Urinary bladder (tissue), 4 donors: ENCODE measurements around the gene ADGRE1. TPM values are rescaled to one million over a fixed set of nuclear protein-coding genes. Genes with fewer than 3 reads are reported as not detected.
"Not testable (repeated sequence)": the region's sequence is repeated elsewhere in the genome, so short reads cannot be mapped to it uniquely, and the experiment has no call there.

Experiments used
- DNase-seq: peaks from one replicate; pipeline ENCODE4 v3.0.0-alpha.2; 2015; ENCODE audit errors: extremely low spot score
- H3K27ac ChIP-seq: one replicate; pipeline ENCODE4 v1.5.1; 2013; ENCODE audit warnings: low read depth, mild to moderate bottlenecking, moderate library complexity
- H3K36me3 ChIP-seq: one replicate; pipeline ENCODE4 v1.6.1; 2013; ENCODE audit warnings: mild to moderate bottlenecking, moderate library complexity; ENCODE audit not compliant: insufficient read depth
- H3K4me1 ChIP-seq: one replicate; pipeline ENCODE4 v1.6.1; 2013; ENCODE audit warnings: mild to moderate bottlenecking, moderate library complexity; ENCODE audit not compliant: insufficient read depth
- H3K4me3 ChIP-seq: one replicate; pipeline ENCODE4 v1.5.1; 2013; ENCODE audit warnings: low read depth, low read length
- WGBS: extraction: QIAGEN DNeasy Blood & Tissue Kit; methylation state at CpG from one replicate; pipeline ENCODE4 v1.1.7; 2013; 5-methylcytosine and 5-hydroxymethylcytosine counted together
- polyA plus RNA-seq: library from polyadenylated mRNA; stranded (reverse); fragments of 200-250 nt; gene quantifications from one replicate; pipeline ENCODE4 v1.2.3, GENCODE V29; 2013
- total RNA-seq: library from RNA; depleted of rRNA; stranded (reverse); fragments of >200 nt; gene quantifications from one replicate; pipeline ENCODE4 v1.2.3, GENCODE V29; 2014
- donor health status: healthy with polysubstance abuse.
- donor health status: healthy.

ADGRE1 gene
- total and polyA plus RNA-seq, 2 donors: 0.10 to 0.53 TPM

- Histone ChIP-seq H3K4me3 (no peak overlapping the region), H3K36me3 (no peaks in the 10 kb centered on the region), H3K27ac (no peak overlapping the region), H3K4me1 (no peaks in the 10 kb centered on the region)
- peak; percentile 55 for DNase-seq
- WGBS: 1% methylated on average over 16 of the region's 16 CpGs
Measured at GRCh38 chr19:6862673-6863078, 24.7 kb upstream of the ADGRE1 start.

GRCh38 chr19:6864325-6864940 is 22.9 kb upstream of the ADGRE1 start:
- Histone ChIP-seq H3K36me3 (no peaks in the 10 kb centered on the region), H3K4me1 (no peaks in the 10 kb centered on the region), H3K4me3 (no peak overlapping the region), H3K27ac (no peak overlapping the region)
- no peak for DNase-seq
- whole genome bisulfite sequencing: 64% methylated on average over 9 of the region's 9 CpGs

GRCh38 chr19:6865849-6866248 is 21.5 kb upstream of the ADGRE1 start:
- Histone ChIP-seq H3K4me1 (no peaks in the 10 kb centered on the region), H3K36me3 (no peaks in the 10 kb centered on the region), H3K27ac (no peak overlapping the region), H3K4me3 (no peak overlapping the region)
- no peak for DNase-seq
- WGBS: 64% methylated on average over 10 of the region's 10 CpGs

GRCh38 chr19:6866741-6867151 is 20.6 kb upstream of the ADGRE1 start:
- 63% methylated on average over 6 of the region's 6 CpGs for WGBS

GRCh38 chr19:6868351-6868750 is 19.0 kb upstream of the ADGRE1 start:
- 2% methylated on average over 4 of the region's 4 CpGs for whole genome bisulfite sequencing
- no peak overlapping the region for H3K4me3 ChIP-seq
- DNase-seq: no peak
- no peak overlapping the region for H3K27ac ChIP-seq
- no peaks in the 10 kb centered on the region for H3K4me1 ChIP-seq
- no peaks in the 10 kb centered on the region for H3K36me3 ChIP-seq

More at GRCh38 chr19:6866741-6867151, 20.6 kb upstream of the ADGRE1 start:
- DNase-seq: no peak
- H3K4me1 ChIP-seq: no peaks in the 10 kb centered on the region
- H3K36me3 ChIP-seq: no peaks in the 10 kb centered on the region
- H3K4me3 ChIP-seq: no peak overlapping the region
- H3K27ac ChIP-seq: no peak overlapping the region

- WGBS: 84% methylated on average over 22 of the region's 22 CpGs
- not testable (repeated sequence) for H3K4me1 ChIP-seq, H3K36me3 ChIP-seq, H3K27ac ChIP-seq, H3K4me3 ChIP-seq, DNase-seq
Measured at GRCh38 chr19:6869151-6869882, 18.1 kb upstream of the ADGRE1 start.

- no peaks in the 10 kb centered on the region for H3K36me3 ChIP-seq
- no peak for DNase-seq
- 80% methylated on average over 10 of the region's 10 CpGs for WGBS
- H3K4me1 ChIP-seq: no peaks in the 10 kb centered on the region
- H3K4me3 ChIP-seq: no peak overlapping the region
- H3K27ac ChIP-seq: no peak overlapping the region
Measured at GRCh38 chr19:6873708-6874431, 13.5 kb upstream of the ADGRE1 start.

- DNase-seq: no peak
- H3K4me1 ChIP-seq: no peaks in the 10 kb centered on the region
- no peaks in the 10 kb centered on the region for H3K36me3 ChIP-seq
- no peak overlapping the region for H3K4me3 ChIP-seq
- WGBS: 80% methylated on average over 2 of the region's 2 CpGs
- H3K27ac ChIP-seq: no peak overlapping the region
Measured at GRCh38 chr19:6875218-6875617, 12.2 kb upstream of the ADGRE1 start.

GRCh38 chr19:6876748-6877147 is 10.6 kb upstream of the ADGRE1 start:
- 66% methylated on average over 7 of the region's 7 CpGs for WGBS
- no peak for DNase-seq

GRCh38 chr19:6877766-6878165 is 9.6 kb upstream of the ADGRE1 start:
- Histone ChIP-seq H3K27ac (no peak overlapping the region), H3K4me3 (no peak overlapping the region), H3K36me3 (no peaks in the 10 kb centered on the region), H3K4me1 (no peaks in the 10 kb centered on the region)
- WGBS: 83% methylated on average over 4 of the region's 4 CpGs
- no peak for DNase-seq

More at GRCh38 chr19:6876748-6877147, 10.6 kb upstream of the ADGRE1 start:
- H3K4me1 ChIP-seq: no peaks in the 10 kb centered on the region
- H3K27ac ChIP-seq: no peak overlapping the region
- no peaks in the 10 kb centered on the region for H3K36me3 ChIP-seq
- H3K4me3 ChIP-seq: no peak overlapping the region

- Histone ChIP-seq H3K36me3 (no peaks in the 10 kb centered on the region), H3K4me3 (no peak overlapping the region), H3K4me1 (no peaks in the 10 kb centered on the region), H3K27ac (no peak overlapping the region)
- WGBS: 77% methylated on average over 7 of the region's 7 CpGs
- no peak for DNase-seq
Measured at GRCh38 chr19:6886277-6886897, 992 bp upstream of the ADGRE1 start.

- Histone ChIP-seq H3K4me1 (no peaks in the 10 kb centered on the region), H3K27ac (no peak overlapping the region), H3K4me3 (no peak overlapping the region), H3K36me3 (no peaks in the 10 kb centered on the region)
- WGBS: 89% methylated on average over 2 of the region's 2 CpGs
- DNase-seq: no peak
Measured at GRCh38 chr19:6888967-6889366, 1.6 kb downstream of the ADGRE1 start.

GRCh38 chr19:6890401-6890913 is 3.1 kb downstream of the ADGRE1 start:
- Histone ChIP-seq H3K36me3 (no peaks in the 10 kb centered on the region), H3K27ac (no peak overlapping the region), H3K4me1 (no peaks in the 10 kb centered on the region), H3K4me3 (no peak overlapping the region)
- no peak for DNase-seq
- 56% methylated on average over 3 of the region's 3 CpGs for WGBS
